SU-DHL-6 (cell line): ENCODE results near the gene KIFC1.
A peak's percentile ranks its signal among the peaks of the same experiment; 100 is the strongest.

Experiments
- H2AFZ ChIP-seq: fragments of 200-600 bp; sonication (generic); 2 replicates; pipeline ENCODE4 v1.6.1; 2014; ENCODE audit warnings: low read depth, mild to moderate bottlenecking, moderate library complexity, mixed read lengths, antibody characterized with exemption, low read length; ENCODE audit not compliant: severe bottlenecking
- H3F3A ChIP-seq: fragments of 200-600 bp; shearing (Covaris generic); 2 replicates; pipeline ENCODE4 v1.6.0; 2016; ENCODE audit warnings: antibody characterized with exemption, mild to moderate bottlenecking; ENCODE audit not compliant: insufficient read depth
- H3K27ac ChIP-seq: fragments of 200-600 bp; sonication (generic); 2 replicates; pipeline ENCODE4 v1.5.1; 2016; ENCODE audit warnings: low read depth, mild to moderate bottlenecking, low read length, moderate library complexity, mixed read lengths
- H3K27me3 ChIP-seq: fragments of 200-600 bp; sonication (generic), shearing (Covaris generic); 2 replicates; pipeline ENCODE4 v1.6.0; 2014; ENCODE audit warnings: mild to moderate bottlenecking, low read length
- H3K36me3 ChIP-seq: fragments of 200-600 bp; sonication (generic); 2 replicates; pipeline ENCODE4 v1.6.1; 2014; ENCODE audit warnings: mild to moderate bottlenecking, low read length, mixed read lengths
- H3K4me2 ChIP-seq: fragments of 300-600, 200-600 bp; shearing (Covaris generic), sonication (generic); 2 replicates; pipeline ENCODE4 v1.6.0; 2014; ENCODE audit warnings: low read length, low read depth, mild to moderate bottlenecking; ENCODE audit not compliant: poor library complexity, severe bottlenecking
- H3K4me3 ChIP-seq: fragments of 200-600 bp; sonication (generic); 2 replicates; pipeline ENCODE4 v1.5.1; 2014; ENCODE audit warnings: antibody characterized with exemption, low read length, mild to moderate bottlenecking, mixed read lengths; ENCODE audit not compliant: insufficient read depth, poor library complexity, severe bottlenecking
- H3K79me2 ChIP-seq: fragments of 200-600 bp; sonication (generic); 2 replicates; pipeline ENCODE4 v1.6.1; 2014; ENCODE audit warnings: mild to moderate bottlenecking, low read length, moderate library complexity; ENCODE audit not compliant: insufficient read depth
- H3K9ac ChIP-seq: fragments of 200-600 bp; sonication (generic); 2 replicates; pipeline ENCODE4 v1.7.0; 2014; ENCODE audit warnings: mild to moderate bottlenecking, low read length
- H3K9me2 ChIP-seq: fragments of 200-600 bp; sonication (generic); replicated peaks from 2 replicates; pipeline ENCODE4 v1.6.1; 2014; ENCODE audit warnings: low read length; ENCODE audit not compliant: insufficient read depth
- H3K9me3 ChIP-seq: fragments of 200-600 bp; sonication (generic); 2 replicates; pipeline ENCODE4 v1.6.1; 2014; ENCODE audit warnings: low read length, mixed read lengths; ENCODE audit not compliant: insufficient read depth
- H4K20me1 ChIP-seq: fragments of 200-600 bp; sonication (generic); 2 replicates; pipeline ENCODE4 v1.6.1; 2014; ENCODE audit warnings: low read depth, mild to moderate bottlenecking, antibody characterized with exemption, low read length, moderate library complexity, mixed read lengths
- CTCF ChIP-seq: fragments of 200-600 bp; sonication (generic); IDR thresholded peaks from one replicate; pipeline ENCODE4 v1.5.1; 2017; ENCODE audit warnings: antibody characterized with exemption, mild to moderate bottlenecking, low read length, moderate library complexity; ENCODE audit not compliant: insufficient read depth, poor library complexity, severe bottlenecking
- EZH2phosphoT487 ChIP-seq: fragments of 200-600 bp; sonication (generic), shearing (Covaris generic); conservative IDR thresholded peaks from 2 replicates; pipeline ENCODE4 v1.6.1; 2018; ENCODE audit warnings: mild to moderate bottlenecking, antibody characterized with exemption, low read length, moderate library complexity, mixed read lengths

KIFC1 gene

DNA sequence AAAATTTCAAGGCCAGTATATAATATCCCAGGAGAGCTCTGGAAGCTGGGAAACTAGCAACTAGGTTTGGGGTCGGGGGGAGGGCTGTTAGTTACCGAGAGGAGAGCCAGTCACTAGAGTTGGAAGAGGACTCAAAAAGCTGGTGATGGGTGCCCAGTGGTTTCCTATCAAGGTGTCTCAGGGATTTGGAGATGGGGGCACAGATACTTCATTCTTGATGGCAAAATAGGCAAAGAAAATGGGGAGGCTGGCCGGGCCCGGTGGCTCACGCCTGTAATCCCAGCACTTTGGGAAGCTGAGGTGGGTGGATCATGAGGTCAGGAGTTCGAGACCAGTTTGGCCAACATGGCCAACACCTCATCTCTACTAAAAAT, 20.0 kb downstream of the KIFC1 start:
- H3K9ac ChIP-seq, result peak overlapping the region; percentile 79
- H2AFZ ChIP-seq, result peak overlapping the region; percentile 15
- peaks cover 10% of the 10 kb centered on the region for H3K79me2 ChIP-seq
- H3K9me2 ChIP-seq, result no peaks in the 10 kb centered on the region
- TF ChIP-seq EZH2phosphoT487 (no peak), CTCF (no peak)
- peaks cover 67% of the 10 kb centered on the region for H3F3A ChIP-seq
- peak overlapping the region; percentile 72 for H3K4me3 ChIP-seq
- H3K36me3 ChIP-seq, result peaks cover 11% of the 10 kb centered on the region; the same call in 1 of the 2 replicates
- H3K27ac ChIP-seq, result peak overlapping the region; percentile 49
- H3K27me3 ChIP-seq, result no peaks in the 10 kb centered on the region
- H3K9me3 ChIP-seq, result no peaks in the 10 kb centered on the region
- H3K4me2 ChIP-seq, result peak overlapping the region; percentile 69
- no peaks in the 10 kb centered on the region for H4K20me1 ChIP-seq

DNA sequence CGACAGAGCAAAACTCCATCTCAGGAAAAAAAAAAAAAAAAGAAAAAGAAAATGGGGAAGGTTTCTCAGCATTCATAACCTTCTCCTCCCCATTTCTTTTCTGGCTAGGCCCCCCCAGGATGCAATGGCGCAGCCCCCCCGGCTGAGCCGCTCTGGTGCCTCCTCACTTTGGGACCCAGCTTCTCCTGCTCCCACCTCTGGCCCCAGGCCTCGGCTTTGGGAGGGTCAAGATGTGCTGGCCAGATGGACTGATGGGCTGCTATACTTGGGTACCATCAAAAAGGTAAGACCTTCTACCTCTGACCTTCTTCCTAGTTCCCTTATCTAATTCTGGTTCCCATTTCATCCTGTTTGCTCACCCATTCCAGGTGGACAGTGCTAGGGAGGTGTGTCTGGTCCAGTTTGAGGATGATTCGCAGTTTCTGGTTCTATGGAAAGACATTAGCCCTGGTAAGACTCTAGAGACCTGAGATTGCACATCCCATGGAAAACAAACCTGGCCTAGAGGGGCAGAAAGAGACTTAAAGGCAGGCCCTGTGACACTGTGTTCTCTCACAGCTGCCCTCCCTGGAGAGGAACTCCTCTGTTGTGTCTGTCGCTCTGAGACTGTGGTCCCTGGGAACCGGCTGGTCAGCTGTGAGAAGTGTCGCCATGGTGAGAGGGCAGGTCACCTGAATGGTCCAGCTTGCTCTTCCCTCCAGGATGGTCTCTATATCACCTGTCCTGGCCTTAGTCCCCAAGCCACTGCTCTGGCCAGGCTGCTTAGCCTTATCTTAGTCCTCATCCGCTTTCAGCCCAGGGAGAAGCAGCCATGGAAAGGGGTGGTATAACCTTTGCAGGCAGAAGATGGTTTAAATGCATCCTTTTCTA, 20.8 kb downstream of the KIFC1 start:
- H2AFZ ChIP-seq, result no peak overlapping the region
- TF ChIP-seq CTCF (no peak), EZH2phosphoT487 (no peak)
- peaks cover 18% of the 10 kb centered on the region for H3K79me2 ChIP-seq
- H3K4me2 ChIP-seq, result no peak overlapping the region
- H3K27ac ChIP-seq, result no peak overlapping the region; the same call in 1 of the 2 replicates
- H3K9me3 ChIP-seq, result no peaks in the 10 kb centered on the region
- no peaks in the 10 kb centered on the region for H3K27me3 ChIP-seq
- H3K9ac ChIP-seq, result no peak overlapping the region
- peaks cover 6% of the 10 kb centered on the region; the same call in 1 of the 2 replicates for H3K36me3 ChIP-seq
- H3F3A ChIP-seq, result peaks cover 59% of the 10 kb centered on the region
- no peaks in the 10 kb centered on the region for H3K9me2 ChIP-seq
- H4K20me1 ChIP-seq, result no peaks in the 10 kb centered on the region
- H3K4me3 ChIP-seq, result no peak overlapping the region

DNA sequence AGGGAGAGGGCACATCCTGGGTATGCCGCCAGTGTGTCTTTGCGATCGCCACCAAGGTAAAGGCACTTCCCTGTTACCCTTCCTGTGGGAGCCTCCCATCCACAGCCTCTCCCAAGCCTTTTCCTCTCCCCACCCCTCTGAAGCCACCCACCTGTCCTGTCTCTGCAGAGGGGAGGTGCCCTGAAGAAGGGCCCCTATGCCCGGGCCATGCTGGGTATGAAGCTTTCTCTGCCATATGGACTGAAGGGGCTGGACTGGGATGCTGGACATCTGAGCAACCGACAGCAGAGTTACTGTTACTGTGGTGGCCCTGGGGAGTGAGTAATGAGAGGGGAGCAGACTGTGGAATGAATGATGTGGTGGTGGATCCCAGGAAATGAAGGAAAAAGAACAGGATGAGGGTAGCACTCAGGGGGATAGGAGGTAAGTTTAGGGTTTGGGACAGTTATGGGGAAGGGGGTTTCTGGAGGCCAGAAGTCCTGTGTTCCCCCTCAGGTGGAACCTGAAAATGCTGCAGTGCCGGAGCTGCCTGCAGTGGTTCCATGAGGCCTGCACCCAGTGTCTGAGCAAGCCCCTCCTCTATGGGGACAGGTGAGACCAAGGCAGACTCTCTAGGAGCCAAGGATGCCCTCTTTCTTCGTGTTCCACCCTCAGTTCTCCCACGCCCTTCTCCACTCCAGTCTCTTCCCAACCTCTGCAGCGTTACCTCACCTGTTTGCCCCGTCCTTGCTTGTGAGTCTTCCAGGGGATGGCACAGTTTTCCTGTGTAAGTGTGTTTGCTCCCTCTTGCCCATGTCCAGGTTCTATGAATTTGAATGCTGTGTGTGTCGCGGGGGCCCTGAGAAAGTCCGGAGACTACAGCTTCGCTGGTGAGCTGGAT, 21.9 kb downstream of the KIFC1 start:
- peaks cover 22% of the 10 kb centered on the region for H3K79me2 ChIP-seq
- no peak overlapping the region for H3K27ac ChIP-seq
- no peak for TF ChIP-seq EZH2phosphoT487
- TF ChIP-seq CTCF, result no peak
- H3K27me3 ChIP-seq, result no peaks in the 10 kb centered on the region
- H3K36me3 ChIP-seq, result peaks cover 1% of the 10 kb centered on the region; the same call in 1 of the 2 replicates
- H3K9ac ChIP-seq, result no peak overlapping the region
- H3K9me2 ChIP-seq, result no peaks in the 10 kb centered on the region
- no peaks in the 10 kb centered on the region for H3K9me3 ChIP-seq
- H3F3A ChIP-seq, result peaks cover 48% of the 10 kb centered on the region
- H4K20me1 ChIP-seq, result no peaks in the 10 kb centered on the region
- no peak overlapping the region for H2AFZ ChIP-seq
- H3K4me3 ChIP-seq, result no peak overlapping the region
- H3K4me2 ChIP-seq, result no peak overlapping the region
